GM19328 (cell line): Measurements from ENCODE around the gene FRY.
A peak's percentile ranks its signal among the peaks of the same experiment; 100 is the strongest.
"Not testable (repeated sequence)": the region's sequence is repeated elsewhere in the genome, so short reads cannot be mapped to it uniquely, and the experiment has no call there.

Experiments
- ATAC-seq: cut with Tn5 transposase; IDR thresholded peaks from one replicate; pipeline ENCODE4 v1.9.1; 2021; ENCODE audit warnings: mild to moderate bottlenecking, moderate library complexity; ENCODE audit not compliant: unreplicated experiment

Gene FRY

DNA sequence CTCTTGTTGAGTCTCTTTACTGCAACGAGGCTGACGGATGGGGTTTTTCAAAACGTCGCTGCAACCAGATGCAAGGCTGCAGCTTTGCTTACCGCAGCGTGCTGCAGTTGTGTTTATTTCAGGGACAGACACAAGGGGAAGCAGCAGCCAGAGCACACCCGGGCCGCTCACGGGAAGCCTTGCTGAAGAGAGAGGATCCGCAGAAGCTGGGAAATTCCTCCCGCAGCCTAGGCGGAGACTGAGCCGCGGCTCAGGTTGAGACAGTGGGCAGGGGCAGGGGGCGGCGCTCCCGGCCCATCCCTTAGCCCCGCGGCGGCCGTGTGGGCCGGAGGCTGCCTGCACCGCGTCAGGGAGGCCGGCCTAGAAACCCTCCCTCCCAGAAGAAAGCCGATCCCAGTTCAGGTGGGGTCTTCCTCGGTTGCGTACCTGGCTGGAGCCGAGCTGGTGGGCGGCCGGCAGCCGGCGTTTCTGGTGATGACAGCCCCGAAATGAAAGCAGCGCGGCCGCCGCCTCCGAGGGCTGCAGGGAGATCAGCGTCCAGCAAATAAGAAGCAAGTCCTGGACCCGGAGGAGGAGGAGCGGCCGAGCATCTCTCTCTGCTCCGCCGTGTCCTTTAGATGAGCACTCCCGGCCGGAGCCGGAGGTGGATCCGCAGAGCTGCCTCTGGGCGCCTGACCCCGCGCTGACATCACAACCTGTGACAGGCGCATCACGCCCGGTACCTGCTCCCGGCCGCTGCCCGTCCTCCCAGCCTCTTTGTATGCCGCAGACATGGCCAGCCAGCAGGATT is at the start of gene FRY:
Gene FRY, plus strand, starts transcription at position 750 of the 790 bp plus-strand sequence. Its CDS starts 22 bp downstream, at position 772.
- ATAC-seq, result peak; percentile 74

- no peak for ATAC-seq
These were observed 49.5 kb upstream of the FRY start for GRCh38 chr13:31982124-31982523.

DNA sequence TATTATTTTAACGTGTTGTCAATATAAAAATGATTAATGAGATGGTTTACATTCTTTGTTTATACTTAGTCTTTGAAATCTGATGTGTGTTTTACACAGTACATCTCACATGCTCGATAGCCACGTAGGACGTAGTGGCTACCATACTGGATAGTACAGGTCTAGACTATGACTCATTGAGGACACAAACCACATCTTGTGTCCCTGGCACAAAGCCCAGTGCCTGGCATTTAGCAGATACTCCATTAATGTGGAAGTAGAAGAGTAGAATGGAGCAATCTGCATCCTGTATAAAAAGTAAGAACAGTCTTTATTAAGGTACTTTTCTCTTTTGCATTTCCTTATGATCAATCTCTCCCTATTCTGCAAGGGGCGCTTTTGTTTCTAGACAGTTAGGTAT is 49.0 kb upstream of the FRY start:
- no peak for ATAC-seq

GRCh38 chr13:31983696-31984095 is 47.9 kb upstream of the FRY start:
- ATAC-seq, result not testable (repeated sequence)

GRCh38 chr13:31984388-31984787 is 47.2 kb upstream of the FRY start:
- not testable (repeated sequence) for ATAC-seq

GRCh38 chr13:31986676-31987470 is 44.7 kb upstream of the FRY start:
- ATAC-seq, result no peak

GRCh38 chr13:31987535-31988170 is 43.9 kb upstream of the FRY start:
- ATAC-seq, result no peak

- ATAC-seq, result not testable (repeated sequence)
These were observed 37.2 kb upstream of the FRY start for GRCh38 chr13:31994367-31994766.

DNA sequence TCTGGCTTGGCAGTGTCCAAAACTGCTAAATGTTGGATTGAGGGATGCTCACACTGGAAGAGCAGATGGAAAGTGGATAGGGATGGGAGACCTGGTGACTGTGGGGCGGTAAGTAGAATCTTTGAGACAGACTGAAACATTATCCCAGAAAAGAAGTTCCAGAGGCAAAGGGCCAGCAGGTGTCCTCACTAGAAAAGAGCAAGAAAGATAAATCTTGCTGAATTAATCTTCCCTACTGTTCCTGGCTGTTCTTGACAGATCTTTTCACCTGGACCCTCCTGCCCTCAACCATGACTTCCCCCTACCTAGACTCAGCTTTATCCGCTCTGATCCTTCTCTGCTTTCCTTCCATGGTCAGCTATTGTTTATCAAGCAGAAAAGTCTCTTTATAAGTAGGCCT is 35.0 kb upstream of the FRY start:
- no peak for ATAC-seq

GRCh38 chr13:31997641-31998040 is 33.9 kb upstream of the FRY start:
- no peak for ATAC-seq

GRCh38 chr13:31998131-31998530 is 33.4 kb upstream of the FRY start:
- ATAC-seq, result no peak

DNA sequence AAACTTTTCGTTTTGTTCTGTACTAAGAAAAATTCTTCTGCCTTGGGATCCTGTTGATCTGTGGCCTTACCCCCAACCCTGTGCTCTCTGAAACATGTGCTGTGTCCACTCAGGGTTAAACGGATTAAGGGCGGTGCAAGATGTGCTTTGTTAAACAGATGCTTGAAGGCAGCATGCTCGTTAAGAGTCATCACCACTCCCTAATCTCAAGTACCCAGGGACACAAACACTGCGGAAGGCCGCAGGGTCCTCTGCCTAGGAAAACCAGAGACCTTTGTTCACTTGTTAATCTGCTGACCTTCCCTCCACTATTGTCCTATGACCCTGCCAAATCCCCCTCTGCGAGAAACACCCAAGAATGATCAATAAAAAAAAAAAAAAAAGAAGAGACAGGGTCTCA is 30.8 kb upstream of the FRY start:
- not testable (repeated sequence) for ATAC-seq

GRCh38 chr13:32001154-32001768 is 30.3 kb upstream of the FRY start:
- ATAC-seq, result peak; percentile 64

DNA sequence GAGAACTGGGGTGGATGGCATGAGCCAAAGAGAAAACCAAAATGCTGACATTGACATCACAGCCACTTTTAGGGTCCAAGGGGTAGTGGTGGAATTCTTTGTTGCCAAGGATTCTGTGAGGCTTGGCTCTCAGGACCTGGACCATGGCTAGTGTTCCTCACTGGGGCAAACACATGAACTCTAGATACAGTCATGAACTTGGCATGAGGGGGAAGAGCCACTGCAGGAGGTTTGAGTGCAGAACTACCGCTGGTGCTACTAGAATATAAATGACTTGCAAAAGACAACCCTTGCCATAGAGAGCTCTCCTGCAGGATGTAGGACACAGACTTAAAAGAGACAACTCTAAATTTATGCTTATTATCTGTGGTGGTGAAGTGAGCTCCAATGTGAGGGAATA is 29.8 kb upstream of the FRY start:
- ATAC-seq, result no peak

DNA sequence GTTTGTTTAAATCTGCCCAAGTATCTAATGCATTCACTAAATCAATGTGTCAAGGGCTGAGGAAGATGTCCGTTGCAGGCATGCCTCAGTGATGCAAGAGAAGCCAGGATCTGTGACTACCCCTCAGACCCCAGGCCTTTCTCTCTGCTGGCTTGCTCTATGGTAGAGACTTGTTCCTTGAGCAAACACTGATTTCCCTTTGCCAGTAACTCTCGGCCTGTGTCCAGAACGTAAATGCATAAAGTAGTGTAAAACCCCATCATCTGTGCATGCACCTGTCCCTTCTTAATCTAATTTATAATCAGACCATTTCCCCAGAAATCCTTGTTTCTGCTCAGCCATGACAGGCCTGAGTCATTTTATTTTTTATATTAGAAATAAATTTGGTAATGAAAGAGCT is 28.7 kb upstream of the FRY start:
- no peak for ATAC-seq

GRCh38 chr13:32007494-32007893 is 24.1 kb upstream of the FRY start:
- ATAC-seq, result no peak

- no peak for ATAC-seq
These were observed 22.9 kb upstream of the FRY start for GRCh38 chr13:32008518-32009175.

DNA sequence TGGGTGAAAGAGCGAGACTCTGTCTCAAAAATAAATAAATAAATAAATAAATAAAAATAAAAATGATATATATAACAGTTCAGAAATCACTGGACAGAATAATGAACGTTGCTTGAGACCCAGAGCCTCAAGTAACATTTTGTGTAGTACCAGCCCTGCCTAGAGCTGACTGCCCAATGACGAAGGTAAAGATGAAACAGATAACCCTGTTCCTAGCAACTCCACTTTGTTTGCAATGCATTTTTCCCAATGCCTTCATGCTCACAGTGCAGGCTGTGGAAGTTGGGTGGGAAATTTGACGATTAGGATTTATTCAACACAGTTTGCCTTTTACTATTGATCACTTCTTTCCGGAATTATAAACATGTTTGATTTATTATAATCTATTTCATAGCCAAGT is 22.2 kb upstream of the FRY start:
- no peak for ATAC-seq

DNA sequence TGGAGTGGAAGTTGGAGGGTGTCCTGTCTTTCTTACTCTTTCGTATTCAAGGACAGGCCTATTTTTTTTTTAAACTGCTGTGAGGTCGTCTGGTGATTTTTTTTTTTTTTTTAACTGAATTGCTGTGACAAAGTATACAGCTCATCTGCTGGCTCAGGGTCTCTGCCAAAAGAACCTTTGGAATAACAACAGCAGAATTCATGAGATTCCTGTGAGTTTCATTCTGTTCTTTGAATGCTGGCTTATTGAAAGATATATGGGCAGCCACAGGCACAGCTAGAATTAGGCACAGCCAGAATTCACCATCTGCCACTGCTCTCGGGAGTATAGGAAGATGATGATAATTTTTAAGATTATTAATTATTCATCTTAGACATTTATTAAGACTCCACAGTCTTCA is 21.4 kb upstream of the FRY start:
- no peak for ATAC-seq

- no peak for ATAC-seq
These were observed 19.6 kb upstream of the FRY start for GRCh38 chr13:32011971-32012370.

GRCh38 chr13:32013181-32013580 is 18.4 kb upstream of the FRY start:
- ATAC-seq, result no peak
